Loucy (cell line): Measurements from ENCODE around the gene AGRN.

ENCODE experiments used
- EZH2phosphoT487 ChIP-seq: fragments of 200-600 bp; IDR thresholded peaks from 2 replicates; pipeline ENCODE4 v1.6.1; 2018; ENCODE audit warnings: antibody characterized with exemption, mild to moderate bottlenecking, moderate library complexity, borderline replicate concordance
- TF ChIP-seq, protein P1 (sequence below): fragments of 200-600 bp; sonication (generic); conservative IDR thresholded peaks from 2 replicates; pipeline ENCODE4 v1.5.1; 2014; ENCODE audit warnings: mild to moderate bottlenecking, antibody characterized with exemption, low read length

DNA sequence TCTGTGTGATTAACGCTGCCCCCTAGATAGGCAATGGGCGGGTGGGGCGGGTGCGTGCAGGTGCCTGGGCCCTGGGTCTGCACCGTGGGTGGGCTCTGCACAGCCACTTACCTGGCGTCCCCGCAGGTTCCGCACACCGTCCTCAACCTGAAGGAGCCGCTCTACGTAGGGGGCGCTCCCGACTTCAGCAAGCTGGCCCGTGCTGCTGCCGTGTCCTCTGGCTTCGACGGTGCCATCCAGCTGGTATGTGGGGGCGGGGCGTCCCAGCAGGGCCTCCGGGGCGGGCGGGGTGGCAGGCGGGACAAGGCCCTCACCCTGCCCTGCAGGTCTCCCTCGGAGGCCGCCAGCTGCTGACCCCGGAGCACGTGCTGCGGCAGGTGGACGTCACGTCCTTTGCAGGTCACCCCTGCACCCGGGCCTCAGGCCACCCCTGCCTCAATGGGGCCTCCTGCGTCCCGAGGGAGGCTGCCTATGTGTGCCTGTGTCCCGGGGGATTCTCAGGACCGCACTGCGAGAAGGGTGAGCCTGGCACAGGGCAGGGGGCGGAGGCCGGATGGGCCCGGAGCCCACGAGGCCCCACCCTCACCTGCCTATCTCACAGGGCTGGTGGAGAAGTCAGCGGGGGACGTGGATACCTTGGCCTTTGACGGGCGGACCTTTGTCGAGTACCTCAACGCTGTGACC, 31.3 kb downstream of the AGRN start:
- TF ChIP-seq, protein P1, sequence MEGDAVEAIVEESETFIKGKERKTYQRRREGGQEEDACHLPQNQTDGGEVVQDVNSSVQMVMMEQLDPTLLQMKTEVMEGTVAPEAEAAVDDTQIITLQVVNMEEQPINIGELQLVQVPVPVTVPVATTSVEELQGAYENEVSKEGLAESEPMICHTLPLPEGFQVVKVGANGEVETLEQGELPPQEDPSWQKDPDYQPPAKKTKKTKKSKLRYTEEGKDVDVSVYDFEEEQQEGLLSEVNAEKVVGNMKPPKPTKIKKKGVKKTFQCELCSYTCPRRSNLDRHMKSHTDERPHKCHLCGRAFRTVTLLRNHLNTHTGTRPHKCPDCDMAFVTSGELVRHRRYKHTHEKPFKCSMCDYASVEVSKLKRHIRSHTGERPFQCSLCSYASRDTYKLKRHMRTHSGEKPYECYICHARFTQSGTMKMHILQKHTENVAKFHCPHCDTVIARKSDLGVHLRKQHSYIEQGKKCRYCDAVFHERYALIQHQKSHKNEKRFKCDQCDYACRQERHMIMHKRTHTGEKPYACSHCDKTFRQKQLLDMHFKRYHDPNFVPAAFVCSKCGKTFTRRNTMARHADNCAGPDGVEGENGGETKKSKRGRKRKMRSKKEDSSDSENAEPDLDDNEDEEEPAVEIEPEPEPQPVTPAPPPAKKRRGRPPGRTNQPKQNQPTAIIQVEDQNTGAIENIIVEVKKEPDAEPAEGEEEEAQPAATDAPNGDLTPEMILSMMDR, result no peak
- no peak for TF ChIP-seq EZH2phosphoT487
